ENCODE data around the gene ACACA. TPM values are rescaled to one million over a fixed set of nuclear protein-coding genes. Genes with fewer than 3 reads are reported as not detected.

The ACACA gene
- total and polyA plus RNA-seq, 4 donors: 6.1 to 49.9 (median 23.7) TPM

DNA sequence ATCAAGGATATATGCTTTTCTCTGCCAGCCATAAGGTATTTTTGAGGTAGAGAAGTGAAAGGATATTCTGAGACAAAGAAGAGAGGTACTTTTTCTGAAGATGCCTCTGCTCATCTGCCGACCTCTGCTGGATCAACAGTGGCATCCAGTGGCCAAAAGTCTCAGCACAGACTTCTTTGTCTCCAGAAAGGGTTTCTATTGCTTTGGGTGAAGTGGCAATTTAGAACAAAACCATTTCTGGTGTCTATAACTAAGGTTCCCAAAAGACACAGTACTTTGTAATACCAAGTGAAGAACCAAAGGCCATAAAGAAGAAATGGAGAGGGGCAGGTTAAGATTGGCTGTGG, 186.1 kb downstream of the ACACA start:
- no peak for DNase-seq
- no peaks in the 10 kb centered on the region for H3K9me3 ChIP-seq (ENCODE audit: control insufficient read depth, low read length)
- intact Hi-C loops (cut with DNase I): no loop called here
- H3K4me1 ChIP-seq (ENCODE audit: control insufficient read depth in 1 of 2, insufficient read depth in 2 of 2, low read length in 2 of 2): no peaks in the 10 kb centered on the region
- WGBS, 2 donors: 44 to 50% methylated on average over 1 of the region's 1 CpG
- no peak overlapping the region for H3K4me3 ChIP-seq (ENCODE audit: low read length in 2 of 2)
- no peak for ATAC-seq (ENCODE audit: low FRiP score)
- H3K27me3 ChIP-seq (ENCODE audit: control insufficient read depth in 1 of 2, insufficient read depth in 2 of 2, low read length in 1 of 2): no peaks in the 10 kb centered on the region
- H3K36me3 ChIP-seq (ENCODE audit: control insufficient read depth in 1 of 2, insufficient read depth in 2 of 2, low read length in 1 of 2): peaks cover 3 to 4% of the 10 kb centered on the region in 2 donors
- no peak overlapping the region for H3K27ac ChIP-seq (ENCODE audit: low read depth in 1 of 2, low read length in 2 of 2)

DNA sequence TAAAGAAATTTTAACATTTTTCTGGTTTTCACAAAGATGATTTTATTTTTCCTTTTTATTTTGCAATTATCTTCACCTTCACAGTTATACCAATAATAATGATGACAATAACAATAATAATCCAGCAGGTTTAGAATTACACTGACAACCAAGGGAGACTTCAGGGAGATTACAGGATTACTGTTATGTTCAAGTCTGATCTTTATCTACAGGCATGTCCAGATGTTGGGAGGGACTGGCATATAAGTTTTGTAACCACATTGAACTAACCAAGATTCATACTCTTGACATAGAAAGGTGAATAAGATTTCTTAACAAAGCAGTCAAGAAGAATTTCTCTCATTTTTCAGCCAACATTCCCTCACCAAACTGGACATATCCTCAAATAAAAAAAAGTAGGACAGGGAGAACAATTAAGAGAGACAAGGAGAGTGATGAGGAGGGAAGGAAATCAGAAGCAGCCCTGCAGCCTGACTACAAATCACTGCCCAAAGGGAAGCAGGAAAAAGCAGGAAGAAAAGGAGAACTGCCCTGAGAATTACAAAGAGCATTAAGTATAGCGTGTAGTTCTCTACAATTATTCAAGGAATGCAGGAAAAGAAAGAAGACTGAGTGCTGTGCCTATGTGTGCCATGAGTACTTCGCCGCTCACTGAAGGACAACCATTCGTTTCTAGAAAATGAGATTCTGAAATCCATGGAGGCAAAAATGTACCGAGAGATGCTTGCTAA, 186.6 kb downstream of the ACACA start:
- DNase-seq (no peak), ATAC-seq (ENCODE audit: low FRiP score) (no peak)
- intact Hi-C loops (cut with DNase I): no loop called here
- H3K36me3 ChIP-seq (ENCODE audit: control insufficient read depth in 1 of 2, insufficient read depth in 2 of 2, low read length in 1 of 2): peaks cover 0 to 3% of the 10 kb centered on the region in 2 donors
- no peaks in the 10 kb centered on the region for H3K27me3 ChIP-seq (ENCODE audit: control insufficient read depth in 1 of 2, insufficient read depth in 2 of 2, low read length in 1 of 2)
- H3K4me1 ChIP-seq (ENCODE audit: control insufficient read depth in 1 of 2, insufficient read depth in 2 of 2, low read length in 2 of 2): no peaks in the 10 kb centered on the region
- H3K4me3 ChIP-seq (ENCODE audit: low read length in 2 of 2): no peak overlapping the region
- WGBS, 2 donors: 73 to 74% methylated on average over 5 of the region's 5 CpGs
- H3K9me3 ChIP-seq (ENCODE audit: control insufficient read depth, low read length): no peaks in the 10 kb centered on the region
- no peak overlapping the region for H3K27ac ChIP-seq (ENCODE audit: low read depth in 1 of 2, low read length in 2 of 2)

DNA sequence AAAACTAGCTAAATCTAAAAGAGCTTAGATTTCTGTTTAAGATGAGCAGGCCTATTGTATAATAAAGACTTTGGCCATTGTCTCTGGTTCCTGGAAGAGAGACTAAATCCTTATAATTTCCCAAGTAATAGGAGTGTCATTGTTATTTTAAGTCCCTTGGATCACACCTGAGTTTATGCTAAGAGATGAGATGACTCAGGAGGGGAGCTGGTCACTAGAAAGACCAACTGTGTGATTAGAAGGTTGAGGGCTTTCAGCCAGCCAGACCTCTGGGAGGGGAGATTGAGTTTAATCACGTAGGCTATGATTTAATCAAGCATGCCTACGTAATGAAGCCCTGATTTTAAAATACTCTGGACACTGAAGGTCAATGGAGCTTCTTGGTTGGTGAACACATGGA, 187.8 kb downstream of the ACACA start:
- Histone ChIP-seq H3K27me3 (ENCODE audit: control insufficient read depth in 1 of 2, insufficient read depth in 2 of 2, low read length in 1 of 2) (no peaks in the 10 kb centered on the region), H3K9me3 (ENCODE audit: control insufficient read depth, low read length) (no peaks in the 10 kb centered on the region), H3K36me3 (ENCODE audit: control insufficient read depth in 1 of 2, insufficient read depth in 2 of 2, low read length in 1 of 2) (peaks cover 0 to 6% of the 10 kb centered on the region in 2 donors), H3K27ac (ENCODE audit: low read depth in 1 of 2, low read length in 2 of 2) (no peak overlapping the region), H3K4me3 (ENCODE audit: low read length in 2 of 2) (no peak overlapping the region), H3K4me1 (ENCODE audit: control insufficient read depth in 1 of 2, insufficient read depth in 2 of 2, low read length in 2 of 2) (no peaks in the 10 kb centered on the region)
- intact Hi-C loops (cut with DNase I): no loop called here
- ATAC-seq (ENCODE audit: low FRiP score) (no peak), DNase-seq (no peak)
- 81 to 83% methylated on average over 2 of the region's 2 CpGs for WGBS, 2 donors

DNA sequence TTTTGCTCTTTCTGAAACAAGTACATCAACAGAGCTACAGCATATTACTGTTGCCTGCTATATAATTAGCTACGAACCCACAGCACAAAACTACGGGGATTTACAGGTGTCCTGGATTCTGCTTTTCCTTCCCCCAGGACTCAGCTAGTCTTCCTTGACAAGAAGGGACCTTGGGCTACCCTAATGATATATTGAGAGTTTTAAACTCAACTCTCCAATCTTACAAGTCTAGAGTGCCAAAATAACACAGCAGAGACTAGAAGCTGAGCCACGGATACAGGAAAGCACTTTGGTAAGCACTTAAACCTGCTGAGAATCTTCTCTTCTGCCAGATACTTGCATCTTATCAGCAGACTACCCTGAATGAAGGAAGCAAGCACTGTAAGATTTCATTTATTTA, 192.2 kb downstream of the ACACA start:
- Histone ChIP-seq H3K9me3 (ENCODE audit: control insufficient read depth, low read length) (no peaks in the 10 kb centered on the region), H3K27me3 (ENCODE audit: control insufficient read depth in 1 of 2, insufficient read depth in 2 of 2, low read length in 1 of 2) (no peaks in the 10 kb centered on the region), H3K27ac (ENCODE audit: low read depth in 1 of 2, low read length in 2 of 2) (no peak overlapping the region), H3K36me3 (ENCODE audit: control insufficient read depth in 1 of 2, insufficient read depth in 2 of 2, low read length in 1 of 2) (peaks cover 3% of the 10 kb centered on the region in 2 donors), H3K4me1 (ENCODE audit: control insufficient read depth in 1 of 2, insufficient read depth in 2 of 2, low read length in 2 of 2) (no peaks in the 10 kb centered on the region), H3K4me3 (ENCODE audit: low read length in 2 of 2) (no peak overlapping the region)
- ATAC-seq (ENCODE audit: low FRiP score) (no peak), DNase-seq (no peak)
- WGBS, 2 donors: 85% methylated on average over 3 of the region's 3 CpGs
- intact Hi-C loops (cut with DNase I): no loop called here

DNA sequence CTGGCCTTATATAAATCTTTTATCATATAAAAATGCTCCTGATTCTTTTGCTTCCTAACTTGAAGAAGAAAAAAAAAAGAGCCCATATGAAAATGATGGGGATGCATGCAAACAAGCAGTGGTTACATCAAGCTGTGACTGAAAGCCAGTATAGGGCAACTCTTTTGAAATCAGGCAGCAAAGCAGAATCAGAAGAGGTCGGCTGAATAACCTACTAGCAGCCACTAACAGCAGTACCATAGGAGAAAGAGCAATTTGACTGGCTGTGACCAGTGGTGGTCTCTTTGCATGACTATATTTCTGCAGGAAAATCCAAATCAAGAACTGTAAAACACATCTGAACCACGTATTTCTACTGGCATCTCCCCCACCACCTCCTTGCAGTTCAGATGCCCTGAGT, 192.7 kb downstream of the ACACA start:
- DNase-seq (no peak), ATAC-seq (ENCODE audit: low FRiP score) (no peak)
- Histone ChIP-seq H3K4me3 (ENCODE audit: low read length in 2 of 2) (no peak overlapping the region), H3K27me3 (ENCODE audit: control insufficient read depth in 1 of 2, insufficient read depth in 2 of 2, low read length in 1 of 2) (no peaks in the 10 kb centered on the region), H3K36me3 (ENCODE audit: control insufficient read depth in 1 of 2, insufficient read depth in 2 of 2, low read length in 1 of 2) (peaks cover 3 to 5% of the 10 kb centered on the region in 2 donors), H3K9me3 (ENCODE audit: control insufficient read depth, low read length) (no peaks in the 10 kb centered on the region), H3K4me1 (ENCODE audit: control insufficient read depth in 1 of 2, insufficient read depth in 2 of 2, low read length in 2 of 2) (no peaks in the 10 kb centered on the region), H3K27ac (ENCODE audit: low read depth in 1 of 2, low read length in 2 of 2) (no peak overlapping the region)
- intact Hi-C loops (cut with DNase I): no loop called here
- WGBS, 2 donors: 82 to 84% methylated on average over 2 of the region's 2 CpGs

- no peak for DNase-seq
- Histone ChIP-seq H3K4me3 (ENCODE audit: low read length in 2 of 2) (no peak overlapping the region), H3K9me3 (ENCODE audit: control insufficient read depth, low read length) (no peaks in the 10 kb centered on the region), H3K4me1 (ENCODE audit: control insufficient read depth in 1 of 2, insufficient read depth in 2 of 2, low read length in 2 of 2) (no peaks in the 10 kb centered on the region), H3K27me3 (ENCODE audit: control insufficient read depth in 1 of 2, insufficient read depth in 2 of 2, low read length in 1 of 2) (no peaks in the 10 kb centered on the region), H3K36me3 (ENCODE audit: control insufficient read depth in 1 of 2, insufficient read depth in 2 of 2, low read length in 1 of 2) (peaks cover 5 to 15% of the 10 kb centered on the region in 2 donors), H3K27ac (ENCODE audit: low read depth in 1 of 2, low read length in 2 of 2) (no peak overlapping the region)
- no peak for ATAC-seq (ENCODE audit: low FRiP score)
- intact Hi-C loops (cut with DNase I): no loop called here
- 47 to 51% methylated on average over 2 of the region's 2 CpGs for WGBS, 2 donors
These were observed 194.5 kb downstream of the ACACA start for GRCh38 chr17:37212179-37212578.

GRCh38 chr17:37211136-37211535, 195.5 kb downstream of the ACACA start:
- 74 to 80% methylated on average over 2 of the region's 2 CpGs for WGBS, 2 donors
- H3K36me3 ChIP-seq (ENCODE audit: control insufficient read depth in 1 of 2, insufficient read depth in 2 of 2, low read length in 1 of 2): peaks cover 5 to 21% of the 10 kb centered on the region in 2 donors
- intact Hi-C loops (cut with DNase I): no loop called here
- no peaks in the 10 kb centered on the region for H3K27me3 ChIP-seq (ENCODE audit: control insufficient read depth in 1 of 2, insufficient read depth in 2 of 2, low read length in 1 of 2)
- H3K4me3 ChIP-seq (ENCODE audit: low read length in 2 of 2): no peak overlapping the region
- H3K4me1 ChIP-seq (ENCODE audit: control insufficient read depth in 1 of 2, insufficient read depth in 2 of 2, low read length in 2 of 2): no peaks in the 10 kb centered on the region
- DNase-seq (no peak), ATAC-seq (ENCODE audit: low FRiP score) (no peak)
- H3K27ac ChIP-seq (ENCODE audit: low read depth in 1 of 2, low read length in 2 of 2): no peak overlapping the region
- H3K9me3 ChIP-seq (ENCODE audit: control insufficient read depth, low read length): no peaks in the 10 kb centered on the region

DNA sequence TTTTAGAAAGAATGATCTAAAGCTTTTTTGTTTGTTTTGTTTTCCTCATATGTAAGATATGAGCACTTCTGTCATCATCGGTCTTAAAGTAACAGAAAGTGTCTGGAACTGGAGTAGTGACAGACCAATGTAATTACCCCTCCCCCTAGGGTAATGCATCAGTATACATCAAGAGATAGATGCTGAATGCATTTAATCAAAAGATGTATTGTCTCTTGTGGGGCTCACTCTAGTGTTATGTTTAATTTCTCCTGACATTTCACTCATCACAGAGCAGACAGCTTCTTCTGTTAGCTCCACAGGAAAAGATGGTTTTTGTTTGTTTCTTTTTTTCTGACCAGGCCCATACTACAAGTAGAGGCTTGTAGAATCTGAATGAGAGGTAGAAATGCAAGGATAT, 199.5 kb downstream of the ACACA start:
- Histone ChIP-seq H3K27ac (ENCODE audit: low read depth in 1 of 2, low read length in 2 of 2) (no peak overlapping the region), H3K36me3 (ENCODE audit: control insufficient read depth in 1 of 2, insufficient read depth in 2 of 2, low read length in 1 of 2) (peaks cover 5 to 18% of the 10 kb centered on the region in 2 donors), H3K27me3 (ENCODE audit: control insufficient read depth in 1 of 2, insufficient read depth in 2 of 2, low read length in 1 of 2) (no peaks in the 10 kb centered on the region), H3K4me1 (ENCODE audit: control insufficient read depth in 1 of 2, insufficient read depth in 2 of 2, low read length in 2 of 2) (no peaks in the 10 kb centered on the region), H3K4me3 (ENCODE audit: low read length in 2 of 2) (no peak overlapping the region), H3K9me3 (ENCODE audit: control insufficient read depth, low read length) (no peaks in the 10 kb centered on the region)
- no peak for ATAC-seq (ENCODE audit: low FRiP score)
- WGBS, 2 donors: 86 to 91% methylated on average over 1 of the region's 1 CpG
- intact Hi-C loops (cut with DNase I): no loop called here
- no peak for DNase-seq

- H3K27ac ChIP-seq (ENCODE audit: low read depth in 1 of 2, low read length in 2 of 2): no peak overlapping the region
- H3K9me3 ChIP-seq (ENCODE audit: control insufficient read depth, low read length): no peaks in the 10 kb centered on the region
- H3K36me3 ChIP-seq (ENCODE audit: control insufficient read depth in 1 of 2, insufficient read depth in 2 of 2, low read length in 1 of 2): peaks cover 2 to 18% of the 10 kb centered on the region in 2 donors
- H3K4me3 ChIP-seq (ENCODE audit: low read length in 2 of 2): no peak overlapping the region
- ATAC-seq (ENCODE audit: low FRiP score): no peak
- no peaks in the 10 kb centered on the region for H3K4me1 ChIP-seq (ENCODE audit: control insufficient read depth in 1 of 2, insufficient read depth in 2 of 2, low read length in 2 of 2)
- DNase-seq: no peak
- intact Hi-C loops (cut with DNase I): no loop called here
- no peaks in the 10 kb centered on the region for H3K27me3 ChIP-seq (ENCODE audit: control insufficient read depth in 1 of 2, insufficient read depth in 2 of 2, low read length in 1 of 2)
These were observed 200.3 kb downstream of the ACACA start for GRCh38 chr17:37206299-37206698.
